ENCODE measurements around the gene CRYGD.
"Not testable (repeated sequence)": the region's sequence is repeated elsewhere in the genome, so short reads cannot be mapped to it uniquely, and the experiment has no call there.

The CRYGD gene

GRCh38 chr2:208124013-208124715, at the start of gene CRYGD:
TSS of gene CRYGD (minus strand) at chr2:208124524. CDS start at chr2:208124473, 51 bp downstream.
- not testable (repeated sequence) for H3K27ac ChIP-seq

- H3K27ac ChIP-seq = no peak overlapping the region
- TF ChIP-seq ZFX (IDR thresholded peaks at IDR 0.05) (no peak), CTCF (conservative IDR thresholded peaks at IDR 0.05) (no peak)
Observed at GRCh38 chr2:208172125-208172524, 47.8 kb upstream of the CRYGD start.

GRCh38 chr2:208164951-208165755, 40.8 kb upstream of the CRYGD start:
- no peak for TF ChIP-seq CTCF (conservative IDR thresholded peaks at IDR 0.05)
- TF ChIP-seq ZFX (IDR thresholded peaks at IDR 0.05) = no peak
- no peak overlapping the region for H3K27ac ChIP-seq

GRCh38 chr2:208163489-208163888, 39.2 kb upstream of the CRYGD start, which contains the start of gene CRYGA:
TSS of gene CRYGA (minus strand) at chr2:208163589. CDS start at chr2:208163556, 33 bp downstream.
- no peak within 1 kb of the TSS for H3K27ac ChIP-seq
- TF ChIP-seq CTCF (conservative IDR thresholded peaks at IDR 0.05) = no peak

GRCh38 chr2:208156439-208156838, 32.1 kb upstream of the CRYGD start:
- no peak overlapping the region for H3K27ac ChIP-seq
- no peak for TF ChIP-seq CTCF (conservative IDR thresholded peaks at IDR 0.05)
- no peak for TF ChIP-seq ZFX (IDR thresholded peaks at IDR 0.05)

GRCh38 chr2:208153156-208153555, 28.8 kb upstream of the CRYGD start:
- no peak overlapping the region for H3K27ac ChIP-seq
- no peak for TF ChIP-seq CTCF (conservative IDR thresholded peaks at IDR 0.05)
- TF ChIP-seq ZFX (IDR thresholded peaks at IDR 0.05) = no peak

GRCh38 chr2:208150956-208151355, 26.6 kb upstream of the CRYGD start:
- H3K27ac ChIP-seq = no peak overlapping the region
- TF ChIP-seq CTCF (conservative IDR thresholded peaks at IDR 0.05) (no peak), ZFX (IDR thresholded peaks at IDR 0.05) (no peak)
